GM15510 (cell line): ENCODE data around the gene NOCT.

Experiments used
- POLR2A ChIP-seq: IDR thresholded peaks from 3 replicates; pipeline ENCODE4 v1.6.1; 2011; ENCODE audit warnings: borderline replicate concordance; ENCODE audit not compliant: insufficient read length; ENCODE audit errors: extremely low read depth

The NOCT gene

GRCh38 chr4:139028191-139028661 is 12.6 kb downstream of the NOCT start:
- no peak for TF ChIP-seq POLR2A

GRCh38 chr4:139030614-139031235 is 15.1 kb downstream of the NOCT start:
- no peak for TF ChIP-seq POLR2A

GRCh38 chr4:139035650-139036049 is 20.1 kb downstream of the NOCT start:
- no peak for TF ChIP-seq POLR2A

DNA sequence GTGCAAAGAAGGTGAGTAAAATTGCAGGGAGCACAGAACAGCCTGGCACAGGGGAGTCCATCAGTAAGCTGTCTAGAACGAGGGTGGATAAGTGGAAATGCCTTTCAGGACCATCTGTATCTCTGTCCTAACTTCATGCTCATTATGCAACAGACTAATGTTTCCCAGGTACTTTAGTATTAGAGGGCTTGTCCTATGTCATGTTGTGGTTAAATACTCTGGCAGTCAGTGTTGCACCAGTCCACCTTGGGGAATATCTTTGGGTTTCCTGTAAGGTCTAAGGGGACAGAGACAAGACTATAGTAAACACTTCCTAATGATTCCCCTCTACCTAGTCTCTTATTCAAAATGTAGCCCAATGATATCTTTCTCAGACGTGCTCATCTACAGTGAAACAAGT is 21.3 kb downstream of the NOCT start:
- TF ChIP-seq POLR2A: no peak

DNA sequence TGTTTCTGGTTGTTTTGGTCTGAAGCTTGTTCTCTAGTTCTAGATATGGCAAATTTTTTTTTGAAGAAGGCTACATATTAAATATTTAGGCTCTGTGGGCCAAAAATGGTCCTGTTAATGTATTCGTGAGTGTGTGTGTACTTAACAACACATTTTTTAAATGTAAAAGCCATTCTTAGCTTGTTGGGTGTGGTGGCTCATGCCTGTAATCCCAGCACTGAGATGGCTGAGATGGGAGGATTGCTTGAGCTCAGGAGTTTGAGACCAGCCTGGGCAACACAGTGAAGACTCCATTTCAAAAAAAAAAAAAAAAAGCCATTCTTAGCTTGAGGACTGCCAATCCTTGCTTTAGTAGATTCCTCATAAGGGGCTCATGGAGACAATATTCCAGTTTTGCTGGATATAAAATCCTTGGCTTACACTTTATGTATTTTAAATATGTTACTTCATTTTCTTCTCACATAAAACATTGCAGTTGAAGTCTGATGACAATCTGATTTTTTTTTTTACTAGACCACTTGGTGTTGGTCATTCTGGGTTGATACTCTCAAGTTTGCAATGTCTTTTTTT is 23.4 kb downstream of the NOCT start:
- TF ChIP-seq POLR2A: no peak

- no peak for TF ChIP-seq POLR2A
Observed at GRCh38 chr4:139042981-139043460, 27.4 kb downstream of the NOCT start.

- TF ChIP-seq POLR2A: no peak
Observed at GRCh38 chr4:139044291-139044690, 28.7 kb downstream of the NOCT start.

DNA sequence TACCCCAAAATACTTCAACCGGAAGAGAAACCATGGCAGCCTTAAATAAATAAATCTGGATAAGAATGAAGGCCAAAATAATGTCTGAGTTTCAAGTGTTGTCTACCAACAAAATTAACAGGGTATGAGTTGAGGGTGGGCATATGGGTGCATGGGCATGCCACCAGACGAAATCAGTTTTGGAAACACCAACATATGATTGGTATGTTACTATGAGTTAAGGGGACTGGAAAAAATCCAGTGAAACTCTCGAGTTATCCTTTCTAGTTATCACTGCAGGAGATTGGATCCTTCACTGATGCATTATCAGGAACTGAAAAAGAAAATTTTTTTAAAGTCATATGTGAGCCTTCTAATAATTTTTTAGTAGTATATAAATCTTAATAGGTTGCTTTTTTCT is 32.4 kb downstream of the NOCT start:
- no peak for TF ChIP-seq POLR2A

- no peak for TF ChIP-seq POLR2A
Observed at GRCh38 chr4:139050446-139050845, 34.9 kb downstream of the NOCT start.

DNA sequence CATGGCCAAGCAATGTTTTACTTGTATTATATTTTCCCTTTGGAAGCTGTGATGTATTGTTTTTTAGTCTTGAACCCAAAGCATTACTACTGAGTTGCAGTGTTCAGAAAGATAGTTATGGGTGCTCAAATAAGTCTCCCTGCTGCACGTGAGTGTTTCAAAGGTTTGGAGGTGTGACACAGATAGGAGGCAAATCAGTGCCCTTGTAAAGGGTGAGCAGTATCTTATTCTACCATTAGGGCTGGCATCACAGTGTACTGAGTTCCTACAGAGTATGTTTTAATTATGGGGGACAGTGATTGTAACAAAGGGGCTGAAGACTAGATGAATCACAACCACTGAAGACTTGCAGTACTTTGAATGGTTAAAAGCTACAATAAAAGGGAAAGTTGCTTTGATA is 38.3 kb downstream of the NOCT start:
- TF ChIP-seq POLR2A: no peak

GRCh38 chr4:139054791-139055505 is 39.4 kb downstream of the NOCT start:
- TF ChIP-seq POLR2A: no peak

DNA sequence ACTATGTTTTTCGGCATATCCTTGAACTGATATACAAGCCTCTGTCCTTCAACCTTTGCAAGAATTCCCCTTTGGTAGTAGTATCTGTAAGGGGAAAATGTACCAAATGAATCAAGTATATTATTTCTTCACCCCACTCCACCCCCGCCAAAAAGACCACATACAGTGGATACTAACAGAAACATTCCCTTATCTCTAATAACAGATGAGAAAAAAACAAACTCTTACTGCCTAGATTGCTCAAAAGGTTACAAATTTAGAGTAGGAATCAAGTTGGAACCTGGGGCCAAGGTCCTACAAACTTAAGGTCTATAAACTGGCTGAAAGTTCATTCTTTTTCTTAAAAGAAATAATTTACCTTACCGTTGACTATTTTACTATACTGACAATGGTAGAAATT is 45.0 kb downstream of the NOCT start:
- TF ChIP-seq POLR2A: no peak

GRCh38 chr4:139076016-139076744 is 60.6 kb downstream of the NOCT start:
- TF ChIP-seq POLR2A: no peak

GRCh38 chr4:139077567-139078355 is 62.2 kb downstream of the NOCT start:
- TF ChIP-seq POLR2A: no peak
